ENCODE results near the gene CLDN15.
"Not testable (repeated sequence)": the region's sequence is repeated elsewhere in the genome, so short reads cannot be mapped to it uniquely, and the experiment has no call there.

The CLDN15 gene

DNA sequence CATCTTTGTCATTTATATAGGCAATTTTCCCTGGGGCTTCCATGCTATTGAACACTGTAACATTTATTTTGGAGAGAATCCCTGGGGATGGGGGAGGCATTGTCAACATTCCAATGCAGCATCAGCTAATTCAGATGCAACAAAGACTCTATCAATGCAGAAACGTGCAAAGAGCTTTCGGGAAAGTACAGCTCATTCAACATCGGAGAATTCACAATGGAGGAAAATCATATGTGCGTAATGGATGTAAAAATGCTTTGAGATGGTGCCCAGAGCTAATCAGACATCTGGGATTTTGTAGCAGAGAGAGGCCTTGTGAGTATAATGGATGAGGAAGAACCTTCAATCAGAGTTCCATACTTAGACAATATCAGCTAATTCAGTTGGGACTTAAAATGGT lies 35.6 kb upstream of the CLDN15 start:
- no peak overlapping the region for H3K4me3 ChIP-seq (ENCODE audit: low read depth, low read length)
- in situ Hi-C loops (cut with HindIII; ENCODE audit: low sequenced_read_pairs), result loop anchor here (10.0 kb wide), 1 partner anchor 218 kb away; no protein-coding TSS in a partner anchor
- DNase-seq (ENCODE audit: low read depth), result no peak
- TF ChIP-seq CTCF (IDR thresholded peaks at IDR 0.05; ENCODE audit: low read depth, low read length, missing control alignments), result no peak

- H3K4me3 ChIP-seq (ENCODE audit: low read depth, low read length), result no peak overlapping the region
- TF ChIP-seq CTCF (IDR thresholded peaks at IDR 0.05; ENCODE audit: low read depth, low read length, missing control alignments), result no peak
- in situ Hi-C loops (cut with HindIII; ENCODE audit: low sequenced_read_pairs), result loop anchor here (10.0 kb wide), 1 partner anchor 216 kb away; no protein-coding TSS in a partner anchor
- no peak for DNase-seq (ENCODE audit: low read depth)
Observed at GRCh38 chr7:101271021-101271420, 33.4 kb upstream of the CLDN15 start.

DNA sequence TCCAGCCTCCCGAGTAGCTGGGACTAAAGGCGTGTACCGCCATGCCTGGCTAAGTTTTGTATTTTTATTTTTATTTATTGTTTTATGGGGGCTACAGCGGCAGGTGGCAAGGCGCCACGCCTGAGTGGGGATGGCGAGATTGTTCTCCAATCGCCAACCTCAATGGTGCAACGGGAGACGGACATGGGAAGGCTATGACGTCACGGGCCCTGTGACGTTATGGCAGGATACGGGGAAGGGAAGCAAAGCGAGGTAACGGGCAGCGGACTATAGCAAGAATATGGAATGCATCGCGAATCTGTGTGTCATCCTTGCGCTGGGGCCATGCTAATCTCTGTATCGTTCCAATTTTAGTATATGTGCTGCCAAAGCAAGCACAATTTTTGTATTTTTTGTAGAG lies 32.1 kb upstream of the CLDN15 start:
- TF ChIP-seq CTCF (IDR thresholded peaks at IDR 0.05; ENCODE audit: low read depth, low read length, missing control alignments), result no peak
- no peak for DNase-seq (ENCODE audit: low read depth)
- in situ Hi-C loops (cut with HindIII; ENCODE audit: low sequenced_read_pairs), result loop anchor here (10.0 kb wide), 1 partner anchor 215 kb away; no protein-coding TSS in a partner anchor
- H3K4me3 ChIP-seq (ENCODE audit: low read depth, low read length), result no peak overlapping the region

GRCh38 chr7:101265622-101266516 lies 28.3 kb upstream of the CLDN15 start:
- no peak for TF ChIP-seq CTCF (IDR thresholded peaks at IDR 0.05; ENCODE audit: low read depth, low read length, missing control alignments)
- no peak for DNase-seq (ENCODE audit: low read depth)
- in situ Hi-C loops (cut with HindIII; ENCODE audit: low sequenced_read_pairs), result no loop called here
- no peak overlapping the region for H3K4me3 ChIP-seq (ENCODE audit: low read depth, low read length)

DNA sequence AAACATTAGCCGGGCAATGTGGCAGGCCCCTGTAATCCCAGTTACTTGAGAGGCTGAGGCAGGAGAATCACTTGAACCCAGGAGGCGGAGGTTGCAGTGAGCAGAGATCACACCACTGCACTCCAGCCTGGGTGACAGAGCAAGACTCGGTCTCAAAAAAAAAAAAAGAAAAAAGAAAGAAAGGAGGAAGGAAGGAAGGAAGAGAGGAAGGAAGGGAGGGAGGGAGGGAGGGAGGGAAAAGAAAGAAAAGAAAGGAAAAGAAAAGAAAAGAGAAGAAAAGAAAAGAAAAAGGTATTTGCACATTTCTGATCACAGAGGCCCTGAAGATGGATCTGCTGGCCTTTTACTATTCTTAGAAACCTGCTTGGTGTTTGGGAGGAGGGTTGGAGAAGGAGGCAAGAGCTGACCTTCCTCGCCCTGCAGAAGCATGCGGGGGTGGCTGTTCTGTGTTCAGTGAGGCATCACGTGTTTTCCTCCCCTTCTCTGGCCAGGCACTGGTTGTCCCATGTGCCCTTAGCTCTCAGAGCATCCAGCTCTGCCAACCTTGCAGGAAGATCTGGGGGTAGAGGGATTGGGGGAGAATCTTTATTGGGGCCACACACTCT lies 26.6 kb upstream of the CLDN15 start:
- DNase-seq (ENCODE audit: low read depth); H3K4me3 ChIP-seq (ENCODE audit: low read depth, low read length); in situ Hi-C loops (cut with HindIII; ENCODE audit: low sequenced_read_pairs): not testable (repeated sequence)

DNA sequence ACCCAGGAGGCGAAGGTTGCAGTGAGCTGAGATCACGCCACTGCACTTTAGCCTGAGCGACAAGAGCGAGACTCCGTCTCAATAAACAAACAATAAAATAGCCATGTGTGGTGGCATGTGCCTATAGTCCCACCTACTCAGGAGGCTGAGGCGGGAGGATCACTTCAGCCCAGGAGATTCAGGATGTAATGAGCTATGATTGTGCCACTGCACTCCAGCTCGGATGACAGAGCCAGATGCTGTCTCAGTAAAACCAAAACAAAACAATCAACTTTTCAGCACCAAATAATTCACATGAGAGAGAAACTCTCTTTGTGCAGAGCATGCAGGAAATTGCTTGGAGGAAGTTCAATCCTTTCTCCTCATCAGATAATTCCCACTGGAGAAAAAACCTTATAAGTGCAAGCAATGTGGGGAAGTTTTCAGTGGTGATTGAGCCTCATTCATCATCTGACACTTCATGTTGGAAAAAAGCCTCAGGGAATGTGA lies 20.7 kb upstream of the CLDN15 start:
- H3K4me3 ChIP-seq (ENCODE audit: low read depth, low read length), result no peak overlapping the region
- in situ Hi-C loops (cut with HindIII; ENCODE audit: low sequenced_read_pairs), result no loop called here
- no peak for DNase-seq (ENCODE audit: low read depth)
- no peak for TF ChIP-seq CTCF (IDR thresholded peaks at IDR 0.05; ENCODE audit: low read depth, low read length, missing control alignments)

DNA sequence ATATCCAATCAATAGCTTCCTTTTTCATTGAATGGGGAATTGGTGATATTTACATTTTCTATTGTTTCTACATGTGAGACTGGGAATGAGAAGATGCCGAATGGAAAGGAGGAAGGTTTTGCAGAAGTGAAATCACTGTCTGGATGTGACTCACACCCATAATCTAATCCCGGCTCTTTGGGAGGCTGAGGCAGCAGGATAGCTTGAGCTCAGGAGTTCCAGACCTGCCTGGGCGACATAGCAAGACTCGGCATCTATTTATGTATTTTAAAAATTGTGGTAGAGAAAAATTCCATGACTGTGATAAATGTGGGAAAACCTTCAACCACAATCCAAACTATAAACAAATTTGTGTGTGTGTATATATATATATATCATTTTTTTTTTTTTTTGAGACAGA lies 18.2 kb upstream of the CLDN15 start:
- no peak overlapping the region for H3K4me3 ChIP-seq (ENCODE audit: low read depth, low read length)
- DNase-seq (ENCODE audit: low read depth), result no peak
- in situ Hi-C loops (cut with HindIII; ENCODE audit: low sequenced_read_pairs), result no loop called here
- TF ChIP-seq CTCF (IDR thresholded peaks at IDR 0.05; ENCODE audit: low read depth, low read length, missing control alignments), result no peak

- DNase-seq (ENCODE audit: low read depth); in situ Hi-C loops (cut with HindIII; ENCODE audit: low sequenced_read_pairs); H3K4me3 ChIP-seq (ENCODE audit: low read depth, low read length): not testable (repeated sequence)
Observed at GRCh38 chr7:101253199-101253598, 15.6 kb upstream of the CLDN15 start.

Measured in astrocyte of the cerebellum (primary cell).